Measurements from ENCODE around the gene SELENON.
A peak's percentile ranks its signal among the peaks of the same experiment; 100 is the strongest.

The SELENON gene

DNA sequence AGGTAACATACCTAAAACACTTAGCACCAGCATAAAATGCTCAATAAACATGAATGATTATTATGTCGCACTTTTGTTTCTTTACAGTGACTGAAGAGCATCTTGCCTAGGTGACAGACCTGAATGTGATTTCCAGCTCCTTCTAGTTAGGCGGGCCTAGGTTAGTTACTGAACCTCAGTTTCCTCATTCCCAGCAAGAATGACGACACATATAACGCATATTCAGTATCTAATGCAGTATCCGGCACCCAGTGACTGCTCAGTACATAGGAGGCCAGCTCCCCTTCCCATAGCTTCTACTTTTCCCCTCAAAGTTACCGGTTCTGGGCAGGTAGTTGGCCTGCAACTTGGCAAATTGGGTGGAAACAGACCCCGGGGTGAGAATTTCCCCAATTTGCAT, 58.5 kb downstream of the SELENON start:
- TF ChIP-seq, protein P1, sequence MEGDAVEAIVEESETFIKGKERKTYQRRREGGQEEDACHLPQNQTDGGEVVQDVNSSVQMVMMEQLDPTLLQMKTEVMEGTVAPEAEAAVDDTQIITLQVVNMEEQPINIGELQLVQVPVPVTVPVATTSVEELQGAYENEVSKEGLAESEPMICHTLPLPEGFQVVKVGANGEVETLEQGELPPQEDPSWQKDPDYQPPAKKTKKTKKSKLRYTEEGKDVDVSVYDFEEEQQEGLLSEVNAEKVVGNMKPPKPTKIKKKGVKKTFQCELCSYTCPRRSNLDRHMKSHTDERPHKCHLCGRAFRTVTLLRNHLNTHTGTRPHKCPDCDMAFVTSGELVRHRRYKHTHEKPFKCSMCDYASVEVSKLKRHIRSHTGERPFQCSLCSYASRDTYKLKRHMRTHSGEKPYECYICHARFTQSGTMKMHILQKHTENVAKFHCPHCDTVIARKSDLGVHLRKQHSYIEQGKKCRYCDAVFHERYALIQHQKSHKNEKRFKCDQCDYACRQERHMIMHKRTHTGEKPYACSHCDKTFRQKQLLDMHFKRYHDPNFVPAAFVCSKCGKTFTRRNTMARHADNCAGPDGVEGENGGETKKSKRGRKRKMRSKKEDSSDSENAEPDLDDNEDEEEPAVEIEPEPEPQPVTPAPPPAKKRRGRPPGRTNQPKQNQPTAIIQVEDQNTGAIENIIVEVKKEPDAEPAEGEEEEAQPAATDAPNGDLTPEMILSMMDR (IDR thresholded peaks at IDR 0.05; ENCODE audit: control extremely low read depth, extremely low read depth, low read depth, missing control alignments): no peak
- POLR2A ChIA-PET: no interaction called here
- CTCF ChIA-PET: interaction anchor here (1.0 kb wide), 1 partner anchor 17 kb away, joined by 3 read pairs; the partner anchor contains the start of gene PAQR7
- no peak for DNase-seq (ENCODE audit: extremely low spot score)

DNA sequence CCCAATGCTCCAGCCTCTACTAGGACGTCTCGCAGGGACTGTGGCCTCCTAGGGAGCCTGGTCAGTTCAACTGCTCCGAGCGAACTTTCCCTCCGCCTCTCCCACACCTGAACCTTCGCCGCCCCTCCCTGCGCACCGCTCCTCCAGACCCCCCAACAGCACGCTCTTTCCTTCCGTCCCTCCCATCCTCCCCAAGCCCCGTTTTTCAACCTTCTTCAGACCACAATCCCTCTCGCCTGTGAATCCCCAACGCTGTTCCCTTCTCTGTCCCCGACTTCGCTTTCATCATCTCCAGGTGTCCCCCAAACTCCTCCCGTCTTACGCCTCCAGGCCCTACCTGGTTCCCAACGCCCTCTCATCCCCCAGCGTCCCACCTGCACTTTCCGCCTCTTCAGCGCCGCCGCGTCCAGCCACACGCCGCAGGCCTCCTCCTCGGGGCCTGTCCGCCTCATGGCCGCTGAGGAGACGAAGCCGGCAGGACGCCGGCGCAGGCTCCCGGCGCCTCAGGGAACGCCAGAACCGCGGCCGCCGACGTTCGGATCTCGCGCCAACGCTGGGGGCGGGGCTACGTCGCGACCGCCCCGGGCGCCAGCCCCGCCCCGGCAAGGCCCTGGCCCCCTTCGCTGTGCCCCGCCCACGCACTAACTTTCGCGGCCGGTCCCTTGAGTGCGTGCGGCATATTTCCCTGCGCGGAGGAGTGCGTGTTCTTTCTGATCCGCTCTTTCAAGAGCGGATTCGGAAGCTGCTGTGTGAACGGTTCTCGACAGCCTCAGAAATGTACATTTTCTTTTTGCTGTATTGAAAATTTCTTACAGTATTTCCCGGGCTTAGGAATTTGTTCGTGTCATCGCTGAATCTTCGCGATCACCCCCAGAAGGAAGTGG, 59.2 kb downstream of the SELENON start, which contains the start of gene AUNIP:
TSS of gene AUNIP (minus strand) at position 552 of the 884 bp plus-strand sequence. CDS start at position 452, 100 bp downstream.
- DNase-seq (ENCODE audit: extremely low spot score): peak; percentile 98
- POLR2A ChIA-PET: interaction anchor here (0.7 kb wide), 1 partner anchor 14 kb away, joined by 3 read pairs; no protein-coding TSS in a partner anchor
- CTCF ChIA-PET: interaction anchor here (1.0 kb wide), 1 partner anchor 17 kb away, joined by 3 read pairs; the partner anchor contains the start of gene PAQR7

DNA sequence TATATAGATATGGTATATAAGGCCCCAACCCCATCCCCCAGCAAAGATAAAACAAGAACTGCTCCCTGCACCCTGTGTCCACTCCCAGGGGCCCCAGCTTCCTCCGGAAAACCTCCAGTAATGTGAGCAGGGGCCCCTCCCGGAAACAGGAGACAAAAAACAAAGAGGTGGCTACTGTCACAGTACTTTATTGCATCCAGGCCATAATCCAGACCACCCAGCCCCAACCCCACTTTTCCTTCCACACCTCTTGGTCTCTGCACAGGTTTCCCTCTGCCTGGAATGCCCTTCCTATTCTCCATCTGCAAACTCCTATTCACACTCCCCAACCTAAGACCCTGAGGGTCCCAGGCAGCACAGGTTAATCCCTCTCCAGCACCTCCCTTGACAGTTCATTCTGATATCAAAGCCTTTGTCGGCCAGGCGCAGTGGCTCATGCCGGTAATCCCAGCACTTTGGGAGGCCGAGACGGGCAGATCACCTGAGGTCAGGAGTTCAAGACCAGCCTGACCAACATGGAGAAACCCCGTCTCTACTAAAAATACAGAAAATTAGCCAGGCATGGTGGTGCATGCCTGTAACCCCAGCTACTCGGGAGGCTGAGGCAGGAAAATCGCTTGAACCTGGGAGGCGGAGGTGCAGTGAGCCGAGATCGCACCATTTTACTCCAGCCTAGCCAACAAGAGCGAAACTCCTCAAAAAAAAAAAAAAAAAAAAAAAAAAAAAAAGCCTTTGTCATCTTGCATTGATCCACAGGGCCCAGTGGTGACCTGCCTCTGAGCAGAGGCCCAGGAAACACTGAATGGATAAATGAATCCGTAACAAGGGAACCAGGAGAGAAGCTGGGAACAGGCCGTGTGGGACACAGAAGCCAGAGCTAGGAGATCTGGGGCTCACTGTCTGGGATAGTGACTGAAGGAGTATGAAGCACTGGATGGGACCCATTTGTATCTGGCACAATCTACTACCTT, 61.6 kb downstream of the SELENON start:
- CTCF ChIA-PET: interaction anchor here (0.9 to 2.6 kb wide), 4 partner anchors 9 to 136 kb away, joined by 3 to 10 read pairs (median 4); partner anchors contain the start of gene PAFAH2
- TF ChIP-seq, protein P1 (IDR thresholded peaks at IDR 0.05; ENCODE audit: control extremely low read depth, extremely low read depth, low read depth, missing control alignments): no peak
- POLR2A ChIA-PET: interaction anchor here (0.8 kb wide), 1 partner anchor 15 kb away, joined by 3 read pairs; no protein-coding TSS in a partner anchor
- DNase-seq (ENCODE audit: extremely low spot score): no peak

More for the DNA sequence above, 59.2 kb downstream of the SELENON start, which contains the start of gene AUNIP:
- TF ChIP-seq, protein P1 (IDR thresholded peaks at IDR 0.05; ENCODE audit: control extremely low read depth, extremely low read depth, low read depth, missing control alignments): no peak

DNA sequence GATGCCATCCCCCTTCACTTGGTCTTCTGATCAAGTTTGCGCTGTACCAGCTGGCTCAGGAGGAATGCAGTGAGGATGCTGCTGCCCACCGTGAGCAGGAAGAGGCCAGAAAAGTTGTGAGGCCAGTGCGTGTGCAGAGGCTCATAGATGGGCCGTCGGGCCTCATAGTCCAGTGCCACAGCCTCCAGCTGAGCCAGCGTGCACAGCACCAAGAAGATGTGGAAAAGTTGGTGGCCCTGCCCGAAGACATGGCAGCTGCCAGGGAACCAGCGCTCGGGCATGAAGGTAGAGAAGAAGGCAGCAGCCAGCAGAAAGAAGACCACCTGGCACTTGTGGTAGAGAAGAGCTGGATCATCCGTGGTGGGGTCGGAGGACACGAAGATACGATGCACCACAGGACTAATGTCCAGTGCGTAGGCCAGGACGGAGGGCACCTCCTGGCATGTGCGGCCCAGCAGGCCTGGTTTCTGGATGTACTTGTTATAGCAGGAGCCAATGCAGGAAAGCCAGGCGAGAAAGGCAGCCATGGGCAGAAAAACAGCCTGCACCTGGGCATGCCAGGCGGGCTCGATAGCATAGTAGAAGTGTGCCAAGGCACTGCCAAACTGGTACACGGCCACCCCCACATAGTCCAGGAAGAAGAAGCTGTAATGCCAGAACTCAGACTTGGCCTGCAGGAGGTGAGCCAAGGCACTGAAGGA, 62.9 kb downstream of the SELENON start:
- DNase-seq (ENCODE audit: extremely low spot score): no peak
- POLR2A ChIA-PET: interaction anchor here (0.8 kb wide), 1 partner anchor 16 kb away, joined by 3 read pairs; no protein-coding TSS in a partner anchor
- TF ChIP-seq, protein P1 (IDR thresholded peaks at IDR 0.05; ENCODE audit: control extremely low read depth, extremely low read depth, low read depth, missing control alignments): no peak
- CTCF ChIA-PET: interaction anchor here (1.4 to 2.6 kb wide), 3 partner anchors 9 to 135 kb away, joined by 6 to 10 read pairs (median 6); partner anchors contain the start of gene PAFAH2

DNA sequence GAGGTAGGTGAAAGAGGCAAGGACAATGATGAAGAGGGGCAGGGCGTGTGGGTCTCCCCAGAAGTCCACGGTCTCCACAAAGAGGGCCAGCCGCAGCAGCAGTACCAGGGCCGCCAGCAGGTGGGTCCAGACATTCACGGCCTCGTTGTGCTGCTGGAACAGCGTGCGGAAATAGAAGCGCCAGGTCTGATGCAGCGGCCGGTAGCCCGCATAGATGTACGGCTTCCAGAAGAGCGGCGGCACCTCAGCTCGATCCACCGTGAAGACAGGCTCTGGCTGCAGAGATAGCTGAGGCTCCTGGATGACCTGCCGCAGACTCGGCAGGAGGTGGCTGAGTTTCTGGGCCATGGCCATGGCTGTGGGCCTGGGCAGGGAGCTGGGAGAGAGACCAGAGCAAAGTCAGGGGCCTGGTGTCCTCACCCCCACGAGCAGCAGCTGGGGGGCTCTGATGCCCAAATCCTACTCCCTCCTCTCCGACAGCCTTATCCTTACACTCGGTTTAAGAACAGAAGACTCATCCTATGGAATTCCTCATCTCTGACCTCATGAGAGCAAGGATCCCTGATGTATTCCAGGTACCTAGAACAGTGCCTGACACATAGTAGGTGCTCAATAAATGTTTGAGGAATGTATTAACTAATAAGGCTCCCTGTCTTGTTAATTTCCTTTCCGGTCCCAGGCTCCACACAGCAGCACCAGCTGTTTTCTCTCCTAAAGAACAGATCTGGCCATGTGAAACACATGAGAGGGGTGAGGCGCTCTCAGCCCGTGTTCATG, 63.7 kb downstream of the SELENON start:
- no peak for DNase-seq (ENCODE audit: extremely low spot score)
- ChIA-PET CTCF (interaction anchor here (1.4 to 2.6 kb wide), 3 partner anchors 9 to 134 kb away, joined by 6 to 10 read pairs (median 6); partner anchors contain the start of gene PAFAH2), POLR2A (interaction anchor here (0.5 kb wide), 1 partner anchor 12 kb away, joined by 3 read pairs; the partner anchor contains the start of gene PAQR7)
- TF ChIP-seq, protein P1 (IDR thresholded peaks at IDR 0.05; ENCODE audit: control extremely low read depth, extremely low read depth, low read depth, missing control alignments): no peak

All from GM10248 (cell line).